Fibroblast of skin of right biceps (primary cell): ENCODE measurements around the gene CAMTA1.

Experiments
- DNase-seq: peaks from one replicate; pipeline ENCODE4 v3.0.0-alpha.2; 2013

CAMTA1 gene

GRCh38 chr1:7248549-7249199 is 463.4 kb downstream of the CAMTA1 start:
- no peak for DNase-seq

- peak; percentile 25 for DNase-seq
Measured at GRCh38 chr1:7249516-7249915, 464.3 kb downstream of the CAMTA1 start.

DNA sequence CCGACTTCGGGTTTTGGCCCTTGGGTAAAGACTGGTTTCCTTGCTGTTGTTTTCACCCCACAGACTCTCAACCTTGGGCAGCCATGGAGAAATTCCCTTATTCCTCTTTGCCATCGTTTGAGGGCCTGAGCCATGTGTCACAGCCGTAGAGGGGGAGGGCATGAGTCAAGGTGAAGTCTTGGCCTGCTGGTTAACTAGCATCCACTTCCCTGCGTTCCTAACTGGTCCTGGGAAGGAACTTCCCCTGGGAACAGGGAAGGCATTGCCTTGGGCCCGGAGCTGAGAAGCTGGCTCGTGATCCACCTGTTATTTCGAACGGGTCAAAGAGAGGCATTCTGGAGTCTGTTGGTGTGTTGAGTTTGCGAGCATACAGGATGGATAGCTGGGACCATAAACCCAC is 464.9 kb downstream of the CAMTA1 start:
- DNase-seq: peak; percentile 54

GRCh38 chr1:7250597-7251453 is 465.6 kb downstream of the CAMTA1 start:
- no peak for DNase-seq

DNA sequence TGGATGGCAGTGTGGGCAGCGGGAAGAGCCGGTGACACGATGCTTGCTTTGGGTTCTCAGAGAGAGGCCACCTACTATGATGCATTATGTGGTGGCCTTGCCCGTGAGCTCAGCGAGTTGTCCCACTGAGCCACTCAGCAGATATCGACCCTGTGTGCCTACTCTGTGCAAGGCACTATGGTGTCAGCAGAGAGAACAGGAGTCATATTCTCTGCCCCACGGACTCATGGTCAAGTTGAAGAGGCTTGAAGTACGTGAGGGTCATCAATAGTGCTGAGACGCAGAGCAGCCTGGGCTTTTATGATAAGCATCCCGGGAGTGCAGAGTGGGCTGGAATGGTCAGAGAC is 466.2 kb downstream of the CAMTA1 start:
- DNase-seq: no peak

- DNase-seq: no peak
Measured at GRCh38 chr1:7252411-7253117, 467.3 kb downstream of the CAMTA1 start.

GRCh38 chr1:7253118-7253480 is 467.8 kb downstream of the CAMTA1 start:
- peak; percentile 65 for DNase-seq

DNA sequence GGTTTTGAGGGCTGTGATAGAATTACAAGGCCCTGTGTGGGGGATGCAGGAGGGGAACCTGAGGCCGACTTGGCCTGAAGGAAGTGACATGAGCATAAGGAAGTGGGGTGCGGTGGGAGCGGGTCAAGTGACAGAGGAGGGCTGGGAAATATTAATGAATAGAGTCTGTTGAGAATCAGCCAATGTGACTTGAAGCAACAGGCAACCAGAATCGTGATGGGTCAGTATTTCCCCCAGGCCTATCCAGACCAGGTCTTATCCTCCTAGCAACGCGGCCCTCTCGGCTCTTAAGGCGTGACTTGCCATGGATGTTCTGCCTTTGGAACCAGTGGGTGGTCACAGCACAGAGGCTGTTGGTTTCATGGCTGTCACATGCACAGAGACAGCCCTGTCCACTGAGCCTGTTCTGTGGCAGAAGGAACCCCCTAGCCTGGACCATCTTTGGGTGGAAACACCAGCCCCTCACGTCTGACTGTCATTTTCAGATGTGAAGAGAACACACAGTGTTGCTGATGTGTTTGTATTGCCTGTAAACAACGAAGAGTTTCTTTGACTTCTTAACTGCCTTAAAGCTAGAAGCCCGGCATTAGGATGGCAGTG is 468.8 kb downstream of the CAMTA1 start:
- no peak for DNase-seq

DNA sequence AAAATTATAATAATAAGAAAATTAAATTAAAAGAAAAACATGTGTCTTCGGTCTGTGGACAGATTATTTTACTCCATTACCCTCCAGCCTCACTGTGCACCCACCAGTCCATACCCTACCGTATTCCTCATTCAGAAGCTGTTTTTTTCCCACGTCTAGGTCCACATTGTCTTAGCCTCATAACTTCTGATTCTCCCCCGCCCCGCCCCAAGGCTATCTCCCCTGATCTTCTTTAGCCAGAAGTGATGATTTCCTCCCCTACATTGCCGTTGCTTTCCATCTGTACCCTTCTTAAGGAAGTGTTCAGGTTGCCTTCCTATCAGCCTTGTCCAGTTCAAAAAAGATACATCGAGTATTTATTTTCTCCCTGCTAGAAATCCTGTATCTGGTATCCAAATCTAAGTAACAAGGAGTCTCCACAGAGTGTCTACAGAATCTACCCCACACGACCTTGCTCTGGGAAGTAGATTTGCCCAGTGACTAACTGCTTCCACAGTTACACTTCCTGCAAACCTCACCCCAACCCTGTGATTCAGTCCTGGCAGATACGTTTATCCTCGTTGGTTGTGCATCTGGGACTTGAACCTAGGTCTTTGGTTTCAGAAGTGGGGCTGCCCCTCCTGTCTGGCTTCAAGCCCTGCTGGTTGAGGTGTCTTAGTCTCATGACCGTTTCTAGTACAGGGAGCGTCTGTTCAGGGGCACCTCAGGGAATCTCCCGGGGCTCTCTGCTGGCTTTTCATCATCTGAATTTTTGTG is 470.2 kb downstream of the CAMTA1 start:
- peak; percentile 69 for DNase-seq

DNA sequence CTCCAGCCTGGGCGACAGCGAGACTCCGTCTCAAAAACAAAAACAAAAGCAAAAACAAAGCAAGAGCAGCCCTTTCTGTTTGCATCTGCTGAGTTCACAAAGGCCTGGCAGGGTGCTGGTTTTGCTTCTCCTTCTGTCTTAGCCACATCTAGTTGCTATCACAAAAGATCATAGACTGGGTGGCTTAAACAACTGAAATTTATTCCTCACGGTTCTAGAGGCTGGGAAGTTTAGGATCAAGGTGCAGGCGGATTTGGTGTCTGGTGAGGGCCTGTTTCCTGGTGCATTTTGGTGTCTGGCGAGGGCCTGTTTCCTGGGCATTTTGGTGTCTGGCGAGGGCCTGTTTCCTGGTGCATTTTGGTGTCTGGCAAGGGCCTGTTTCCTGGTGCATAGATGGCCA is 471.3 kb downstream of the CAMTA1 start:
- DNase-seq: no peak

- DNase-seq: no peak
Measured at GRCh38 chr1:7257225-7257624, 472.0 kb downstream of the CAMTA1 start.

GRCh38 chr1:7258589-7259135 is 473.4 kb downstream of the CAMTA1 start:
- no peak for DNase-seq

GRCh38 chr1:7259955-7260354 is 474.7 kb downstream of the CAMTA1 start:
- DNase-seq: no peak

DNA sequence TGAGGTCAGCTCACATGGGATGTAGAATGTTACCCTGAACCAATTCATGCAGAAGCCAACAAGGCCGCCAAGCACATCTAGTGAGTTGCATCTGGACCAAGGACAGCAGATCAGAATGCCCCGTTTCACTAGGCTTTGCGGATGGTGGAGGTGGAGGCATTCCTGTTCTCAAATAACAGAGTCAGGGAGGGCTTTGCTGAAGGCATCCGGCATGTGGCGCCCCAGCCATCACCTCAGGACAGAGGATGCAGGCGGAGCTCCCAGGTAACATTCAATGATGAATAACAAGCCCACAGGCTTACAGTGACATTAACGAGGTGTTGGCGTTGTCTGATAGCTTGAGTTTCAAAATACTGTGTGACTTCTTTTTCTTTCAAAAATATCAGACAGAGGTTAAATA is 476.2 kb downstream of the CAMTA1 start:
- DNase-seq: no peak

DNA sequence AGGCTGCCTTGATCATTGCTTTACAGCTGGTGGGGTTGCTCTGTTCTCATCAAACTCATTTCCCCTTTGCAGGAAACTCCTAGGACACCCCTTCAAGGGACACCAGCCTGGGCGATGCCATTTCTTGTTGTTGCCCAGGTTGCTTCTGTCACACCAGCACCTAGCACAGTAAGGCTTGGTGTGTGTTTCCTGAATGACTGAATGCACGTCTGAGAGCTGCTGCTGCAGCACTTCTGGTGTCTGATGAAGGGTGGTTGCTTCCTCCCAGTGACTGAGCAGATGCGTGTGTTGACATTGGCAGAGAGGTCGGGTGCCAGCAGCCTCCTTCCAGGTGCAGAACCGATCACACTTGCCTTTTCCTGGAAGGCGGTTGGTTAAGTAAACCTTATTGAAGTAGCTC is 477.4 kb downstream of the CAMTA1 start:
- DNase-seq: no peak

GRCh38 chr1:7263021-7263960 is 478.0 kb downstream of the CAMTA1 start:
- DNase-seq: no peak

DNA sequence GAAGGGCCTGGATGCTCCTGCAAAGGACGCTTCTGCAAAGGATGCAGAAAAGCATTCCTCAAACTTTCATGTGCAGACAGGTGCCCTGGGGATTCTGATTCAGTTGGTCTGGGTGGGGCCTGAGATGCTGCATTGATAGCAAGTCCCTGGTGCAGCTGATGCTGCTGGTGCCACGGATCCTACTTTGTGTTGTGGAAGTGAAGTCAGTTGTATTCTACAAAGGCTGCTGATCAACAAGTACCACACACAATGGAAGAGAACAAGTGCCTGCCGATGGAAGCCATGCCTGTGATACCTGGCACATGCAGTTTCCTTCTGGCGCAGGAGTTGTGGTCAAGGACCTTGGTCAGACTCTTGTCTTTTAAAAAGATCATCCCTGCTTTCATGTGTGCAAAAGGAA is 478.8 kb downstream of the CAMTA1 start:
- DNase-seq: no peak

DNA sequence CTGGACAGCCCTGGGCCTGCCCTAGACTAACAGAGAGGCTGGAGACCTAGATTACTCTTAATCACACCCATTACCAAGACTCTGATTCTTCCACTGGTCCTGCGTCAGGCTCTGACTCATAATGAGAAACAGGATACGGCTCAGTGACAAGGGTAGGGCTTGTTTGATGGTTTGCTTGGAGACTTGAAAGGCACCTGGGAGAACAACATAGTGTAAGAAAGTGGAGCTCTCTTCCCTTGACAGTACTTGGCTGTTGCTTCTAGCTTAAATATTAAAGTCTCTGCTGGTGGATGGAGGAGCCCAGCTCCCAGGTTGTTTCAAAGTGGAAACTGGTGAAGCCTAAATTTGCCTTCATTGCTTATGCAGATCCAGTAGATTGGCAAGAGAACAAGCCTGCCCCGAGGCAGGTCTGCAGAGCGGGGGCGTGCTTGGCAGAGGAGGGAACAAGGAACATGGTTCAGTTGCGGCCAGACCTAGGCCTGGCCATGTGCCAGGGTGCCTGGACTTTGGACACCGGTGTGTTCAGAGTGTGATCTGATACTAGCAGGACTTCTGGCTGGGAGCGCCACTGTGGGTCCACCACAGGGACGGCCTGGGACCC is 480.6 kb downstream of the CAMTA1 start:
- peak; percentile 89 for DNase-seq

- DNase-seq: no peak
Measured at GRCh38 chr1:7266561-7266960, 481.3 kb downstream of the CAMTA1 start.

- peak; percentile 79 for DNase-seq
Measured at GRCh38 chr1:7267493-7267892, 482.2 kb downstream of the CAMTA1 start.

DNA sequence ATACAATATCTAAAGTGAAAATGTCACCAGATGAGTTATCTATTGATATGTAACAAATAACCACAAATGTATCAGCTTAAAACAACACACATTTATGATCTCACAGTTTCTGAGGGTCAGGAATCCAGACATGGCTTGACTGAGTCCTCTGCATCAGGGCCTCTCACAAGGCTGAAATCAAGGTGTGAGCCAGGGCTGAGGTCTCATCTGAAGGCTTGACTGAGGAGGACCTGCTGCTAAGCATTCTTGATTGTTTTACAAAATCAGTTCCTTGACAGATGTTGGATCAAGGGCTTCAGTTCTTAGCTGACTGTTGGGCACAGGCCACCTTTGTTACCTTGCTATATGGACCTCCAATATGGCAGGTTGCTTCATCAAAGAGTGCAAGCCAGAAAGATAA is 483.7 kb downstream of the CAMTA1 start:
- DNase-seq: no peak
